Kidney glomerular epithelial cell (primary cell): ENCODE results near the gene ENKUR.
A peak's percentile ranks its signal among the peaks of the same experiment; 100 is the strongest.

Source experiments
- DNase-seq: peaks from one replicate; lab custom pipeline; 2025; lab: John Stamatoyannopoulos, UW

The ENKUR gene

GRCh38 chr10:24947304-24948097, 68.5 kb downstream of the ENKUR start:
- peak; percentile 10 for DNase-seq

- DNase-seq = no peak
These were observed 71.3 kb downstream of the ENKUR start for GRCh38 chr10:24944512-24945255.

DNA sequence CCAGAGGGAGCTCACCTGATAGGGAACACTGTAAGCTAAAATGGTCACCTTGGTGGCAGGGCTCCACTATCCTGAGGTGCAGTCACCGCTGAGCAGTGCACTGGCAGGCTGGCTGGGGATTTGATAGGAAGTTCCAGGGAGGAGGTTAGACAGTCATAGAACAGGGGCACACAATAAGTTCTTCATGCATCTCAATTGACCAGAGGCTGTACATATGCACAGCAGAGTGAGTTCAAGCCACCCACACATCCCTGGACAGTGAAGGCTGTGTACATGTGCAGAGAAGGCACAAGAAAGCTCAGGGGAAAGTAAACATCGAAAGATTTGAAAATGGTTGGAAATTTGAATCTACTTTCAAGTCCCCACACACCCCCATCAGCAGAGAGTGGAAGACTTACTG, 77.4 kb downstream of the ENKUR start:
- DNase-seq = no peak

DNA sequence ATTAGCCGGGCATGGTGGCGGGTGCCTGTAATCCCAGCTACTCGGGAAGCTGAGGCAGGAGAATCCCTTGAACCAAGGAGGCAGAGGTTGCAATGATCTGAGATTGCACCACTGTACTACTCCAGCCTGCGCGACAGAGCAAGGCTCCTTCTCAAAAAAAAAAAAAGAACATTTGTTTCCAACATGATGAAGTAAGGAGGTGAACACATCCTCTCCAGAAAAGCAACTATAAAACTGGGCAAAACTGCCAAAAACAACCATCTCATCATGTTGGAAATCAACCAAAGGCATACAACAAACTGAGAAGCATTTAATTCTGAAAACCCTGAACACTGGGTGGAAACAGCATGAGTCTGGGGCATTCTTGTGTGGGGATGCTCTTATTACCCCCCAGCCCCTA, 77.9 kb downstream of the ENKUR start:
- no peak for DNase-seq

GRCh38 chr10:24935504-24936292, 80.3 kb downstream of the ENKUR start:
- DNase-seq = no peak
